ENCODE data around the gene OGT.

The OGT gene

DNA sequence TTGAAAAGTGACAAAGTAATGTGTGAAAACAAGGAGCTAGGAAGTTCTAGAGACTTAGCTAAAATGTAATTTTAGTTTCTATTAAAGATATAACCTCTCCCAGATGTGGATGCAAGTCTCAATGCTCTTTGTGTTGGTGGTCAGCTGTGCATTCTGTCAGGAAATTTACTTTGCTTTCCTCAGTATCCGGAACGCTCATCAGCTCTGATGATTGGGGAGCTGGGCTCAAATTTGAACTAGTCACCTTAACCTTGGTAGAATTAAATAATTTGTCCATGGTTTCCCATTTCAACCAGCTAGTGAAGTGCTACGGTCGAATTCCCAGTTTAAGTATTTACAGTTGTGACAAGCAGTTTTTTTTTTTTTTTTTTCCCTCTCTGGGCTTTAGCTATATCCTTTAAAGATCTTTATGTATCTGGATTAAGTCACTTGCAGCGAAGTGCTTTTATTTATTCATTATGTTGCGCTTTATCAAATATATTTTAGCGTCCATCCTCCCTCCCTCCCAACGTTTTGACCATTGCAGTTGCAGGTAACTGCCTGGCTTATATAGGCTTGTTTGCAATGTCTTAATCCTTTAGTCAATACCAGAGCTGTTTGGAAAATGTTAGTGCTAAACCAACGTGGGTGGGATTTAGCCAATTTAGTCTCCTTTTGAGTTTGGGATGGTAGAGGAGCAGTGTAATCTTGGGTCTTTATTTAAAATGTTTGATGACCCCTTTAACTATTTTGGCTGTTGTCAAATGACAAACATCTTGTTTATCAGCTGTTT lies 2.1 kb downstream of the OGT start:
- H3K36me3 Mint-ChIP-seq (ENCODE audit: low read depth) = peaks cover 7% of the 10 kb centered on the region
- peaks cover 21% of the 10 kb centered on the region for H3K4me1 Mint-ChIP-seq
- H3K9me3 Mint-ChIP-seq = peaks cover under 1% of the 10 kb centered on the region
- no peaks in the 10 kb centered on the region for H3K27me3 Mint-ChIP-seq (ENCODE audit: low read depth)
- H3K27ac Mint-ChIP-seq = peak overlapping the region; percentile 92 to 96 (median 95)
- TF ChIP-seq, protein P1, sequence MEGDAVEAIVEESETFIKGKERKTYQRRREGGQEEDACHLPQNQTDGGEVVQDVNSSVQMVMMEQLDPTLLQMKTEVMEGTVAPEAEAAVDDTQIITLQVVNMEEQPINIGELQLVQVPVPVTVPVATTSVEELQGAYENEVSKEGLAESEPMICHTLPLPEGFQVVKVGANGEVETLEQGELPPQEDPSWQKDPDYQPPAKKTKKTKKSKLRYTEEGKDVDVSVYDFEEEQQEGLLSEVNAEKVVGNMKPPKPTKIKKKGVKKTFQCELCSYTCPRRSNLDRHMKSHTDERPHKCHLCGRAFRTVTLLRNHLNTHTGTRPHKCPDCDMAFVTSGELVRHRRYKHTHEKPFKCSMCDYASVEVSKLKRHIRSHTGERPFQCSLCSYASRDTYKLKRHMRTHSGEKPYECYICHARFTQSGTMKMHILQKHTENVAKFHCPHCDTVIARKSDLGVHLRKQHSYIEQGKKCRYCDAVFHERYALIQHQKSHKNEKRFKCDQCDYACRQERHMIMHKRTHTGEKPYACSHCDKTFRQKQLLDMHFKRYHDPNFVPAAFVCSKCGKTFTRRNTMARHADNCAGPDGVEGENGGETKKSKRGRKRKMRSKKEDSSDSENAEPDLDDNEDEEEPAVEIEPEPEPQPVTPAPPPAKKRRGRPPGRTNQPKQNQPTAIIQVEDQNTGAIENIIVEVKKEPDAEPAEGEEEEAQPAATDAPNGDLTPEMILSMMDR (IDR thresholded peaks at IDR 0.05; ENCODE audit: unreplicated experiment in 3 of 3) = no peak
- peak overlapping the region; percentile 98 to 99 (median 98) for H3K4me3 Mint-ChIP-seq

DNA sequence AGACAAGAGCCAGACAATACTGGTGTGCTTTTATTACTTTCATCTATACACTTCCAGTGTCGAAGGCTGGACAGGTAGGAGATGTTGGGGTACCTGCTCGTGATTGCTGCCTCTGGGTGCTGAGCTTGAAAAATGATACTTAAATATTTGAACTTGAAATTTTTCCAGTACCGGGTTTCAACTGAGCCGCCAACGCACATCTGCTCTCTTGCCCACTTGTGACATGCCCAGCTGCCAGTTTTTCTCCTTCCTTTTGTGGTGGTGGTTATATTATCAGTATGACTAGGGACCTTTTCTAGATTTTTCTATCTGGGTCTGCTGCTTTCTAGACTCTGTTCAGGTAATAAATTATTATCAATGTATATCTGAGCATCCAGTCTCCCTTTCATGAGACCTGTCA lies 3.4 kb downstream of the OGT start:
- no peaks in the 10 kb centered on the region for H3K27me3 Mint-ChIP-seq (ENCODE audit: low read depth)
- peak overlapping the region in 1 of 3 experiments; percentile 27 for H3K27ac Mint-ChIP-seq
- peak overlapping the region; percentile 60 to 99 (median 98) for H3K4me3 Mint-ChIP-seq
- H3K9me3 Mint-ChIP-seq = no peaks in the 10 kb centered on the region
- TF ChIP-seq, protein P1 (IDR thresholded peaks at IDR 0.05; ENCODE audit: unreplicated experiment in 3 of 3) = no peak
- peaks cover 24% of the 10 kb centered on the region for H3K4me1 Mint-ChIP-seq
- H3K36me3 Mint-ChIP-seq (ENCODE audit: low read depth) = peaks cover 10% of the 10 kb centered on the region

GRCh38 chrX:71537743-71538142 lies 4.8 kb downstream of the OGT start:
- Mint-ChIP-seq H3K9me3 (no peaks in the 10 kb centered on the region), H3K36me3 (ENCODE audit: low read depth) (peaks cover 18% of the 10 kb centered on the region), H3K4me3 (peak overlapping the region in 1 of 3 experiments; percentile 35), H3K27me3 (ENCODE audit: low read depth) (no peaks in the 10 kb centered on the region), H3K4me1 (peaks cover 26% of the 10 kb centered on the region), H3K27ac (no peak overlapping the region)
- TF ChIP-seq, protein P1 (IDR thresholded peaks at IDR 0.05; ENCODE audit: unreplicated experiment in 3 of 3) = no peak

DNA sequence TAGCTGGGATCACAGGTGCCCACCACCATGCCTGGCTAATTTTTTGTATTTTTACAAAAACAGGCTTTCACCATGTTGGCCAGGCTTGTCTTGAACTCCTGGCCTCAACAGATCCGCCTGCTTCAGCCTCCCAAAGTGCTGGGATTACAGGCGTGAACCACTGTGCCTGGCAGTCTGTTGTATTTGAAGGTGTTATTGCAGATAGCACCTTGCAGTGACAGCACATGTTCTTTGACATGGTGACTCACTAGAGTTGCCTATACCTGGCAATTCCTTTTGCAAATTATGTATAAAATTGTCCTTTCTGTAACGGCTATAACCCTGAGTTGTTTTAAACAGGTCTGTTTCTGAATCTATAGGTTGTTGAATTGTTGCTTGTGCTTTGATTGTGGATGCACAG lies 7.9 kb downstream of the OGT start:
- no peak overlapping the region for H3K4me3 Mint-ChIP-seq
- no peak overlapping the region for H3K27ac Mint-ChIP-seq
- TF ChIP-seq, protein P1 (IDR thresholded peaks at IDR 0.05; ENCODE audit: unreplicated experiment in 3 of 3) = no peak
- H3K27me3 Mint-ChIP-seq (ENCODE audit: low read depth) = no peaks in the 10 kb centered on the region
- H3K9me3 Mint-ChIP-seq = no peaks in the 10 kb centered on the region
- H3K36me3 Mint-ChIP-seq (ENCODE audit: low read depth) = peaks cover 25% of the 10 kb centered on the region
- peaks cover 33% of the 10 kb centered on the region for H3K4me1 Mint-ChIP-seq

DNA sequence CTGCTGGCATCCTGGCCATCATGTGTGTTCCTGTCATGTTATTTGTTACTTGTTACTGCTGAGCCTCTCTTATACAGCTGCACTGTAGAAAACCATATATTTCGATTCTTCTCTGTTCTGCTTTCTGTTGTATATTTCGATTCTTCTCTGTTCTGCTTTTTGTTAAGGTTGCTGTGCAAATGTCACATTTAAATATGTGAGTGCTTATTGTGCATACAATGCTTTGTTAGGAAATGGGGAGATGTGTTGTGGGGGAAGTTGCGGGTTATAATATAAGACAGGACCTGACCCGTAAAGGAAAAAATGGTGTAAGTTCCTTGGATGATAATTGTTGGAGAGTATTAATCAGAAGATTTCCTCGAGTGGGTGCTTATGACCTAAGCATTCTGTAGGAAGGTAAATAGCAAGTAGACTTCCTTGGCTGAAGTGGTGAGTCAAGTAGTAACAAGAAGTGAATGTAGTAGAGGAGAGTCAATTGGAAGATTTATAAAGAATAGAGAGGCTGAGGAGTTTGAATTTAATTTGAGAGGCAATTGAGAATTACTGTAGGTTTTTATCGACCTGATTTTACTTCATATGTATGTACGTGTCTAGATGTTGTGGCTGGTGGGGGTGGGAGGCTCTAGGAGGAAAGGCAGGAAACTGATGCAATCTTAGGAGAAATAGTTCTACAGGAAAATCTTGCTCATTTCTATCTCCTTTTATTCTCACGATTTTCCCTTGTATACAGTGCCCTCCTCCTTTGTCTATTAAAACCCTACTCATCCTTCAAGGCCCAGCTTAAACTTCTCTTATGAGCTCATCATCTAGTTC lies 8.5 kb downstream of the OGT start:
- Mint-ChIP-seq H3K27me3 (ENCODE audit: low read depth) (no peaks in the 10 kb centered on the region), H3K27ac (peak overlapping the region in 1 of 3 experiments; percentile 6), H3K4me3 (no peak overlapping the region), H3K4me1 (peaks cover 28% of the 10 kb centered on the region), H3K36me3 (ENCODE audit: low read depth) (peaks cover 29% of the 10 kb centered on the region), H3K9me3 (no peaks in the 10 kb centered on the region)
- TF ChIP-seq, protein P1 (IDR thresholded peaks at IDR 0.05; ENCODE audit: unreplicated experiment in 3 of 3) = no peak

Measured in nephron (organoid).